ENCODE results near the gene SLC25A38.

SLC25A38 gene

DNA sequence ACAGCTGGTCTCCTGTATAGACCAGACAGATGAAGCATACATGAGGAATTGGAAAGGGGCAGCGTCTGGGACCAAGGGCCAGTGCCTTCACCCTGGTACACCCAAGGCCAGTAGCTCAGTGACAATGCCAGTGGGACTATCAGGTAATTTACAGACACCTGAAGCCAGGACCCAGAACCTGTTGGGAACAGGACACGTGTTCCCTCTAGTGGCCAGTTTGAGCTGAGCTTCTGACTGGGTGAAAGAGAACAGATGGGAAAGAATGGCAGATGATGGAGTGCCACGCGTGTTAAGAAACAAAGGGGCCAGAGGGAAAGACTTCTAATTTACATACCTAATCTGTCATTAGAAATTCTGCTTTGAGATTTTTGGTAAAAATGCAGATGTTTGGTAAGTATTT lies 5.1 kb upstream of the SLC25A38 start:
- DNase-seq (ENCODE audit: low read depth) = no peak
- in situ Hi-C loops (cut with HindIII; ENCODE audit: low sequenced_read_pairs) = no loop called here
- H3K4me3 ChIP-seq (ENCODE audit: low read depth, low read length) = no peak overlapping the region
- TF ChIP-seq, protein P1, sequence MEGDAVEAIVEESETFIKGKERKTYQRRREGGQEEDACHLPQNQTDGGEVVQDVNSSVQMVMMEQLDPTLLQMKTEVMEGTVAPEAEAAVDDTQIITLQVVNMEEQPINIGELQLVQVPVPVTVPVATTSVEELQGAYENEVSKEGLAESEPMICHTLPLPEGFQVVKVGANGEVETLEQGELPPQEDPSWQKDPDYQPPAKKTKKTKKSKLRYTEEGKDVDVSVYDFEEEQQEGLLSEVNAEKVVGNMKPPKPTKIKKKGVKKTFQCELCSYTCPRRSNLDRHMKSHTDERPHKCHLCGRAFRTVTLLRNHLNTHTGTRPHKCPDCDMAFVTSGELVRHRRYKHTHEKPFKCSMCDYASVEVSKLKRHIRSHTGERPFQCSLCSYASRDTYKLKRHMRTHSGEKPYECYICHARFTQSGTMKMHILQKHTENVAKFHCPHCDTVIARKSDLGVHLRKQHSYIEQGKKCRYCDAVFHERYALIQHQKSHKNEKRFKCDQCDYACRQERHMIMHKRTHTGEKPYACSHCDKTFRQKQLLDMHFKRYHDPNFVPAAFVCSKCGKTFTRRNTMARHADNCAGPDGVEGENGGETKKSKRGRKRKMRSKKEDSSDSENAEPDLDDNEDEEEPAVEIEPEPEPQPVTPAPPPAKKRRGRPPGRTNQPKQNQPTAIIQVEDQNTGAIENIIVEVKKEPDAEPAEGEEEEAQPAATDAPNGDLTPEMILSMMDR (IDR thresholded peaks at IDR 0.05; ENCODE audit: low read depth, low read length, missing control alignments) = peak; percentile 74

DNA sequence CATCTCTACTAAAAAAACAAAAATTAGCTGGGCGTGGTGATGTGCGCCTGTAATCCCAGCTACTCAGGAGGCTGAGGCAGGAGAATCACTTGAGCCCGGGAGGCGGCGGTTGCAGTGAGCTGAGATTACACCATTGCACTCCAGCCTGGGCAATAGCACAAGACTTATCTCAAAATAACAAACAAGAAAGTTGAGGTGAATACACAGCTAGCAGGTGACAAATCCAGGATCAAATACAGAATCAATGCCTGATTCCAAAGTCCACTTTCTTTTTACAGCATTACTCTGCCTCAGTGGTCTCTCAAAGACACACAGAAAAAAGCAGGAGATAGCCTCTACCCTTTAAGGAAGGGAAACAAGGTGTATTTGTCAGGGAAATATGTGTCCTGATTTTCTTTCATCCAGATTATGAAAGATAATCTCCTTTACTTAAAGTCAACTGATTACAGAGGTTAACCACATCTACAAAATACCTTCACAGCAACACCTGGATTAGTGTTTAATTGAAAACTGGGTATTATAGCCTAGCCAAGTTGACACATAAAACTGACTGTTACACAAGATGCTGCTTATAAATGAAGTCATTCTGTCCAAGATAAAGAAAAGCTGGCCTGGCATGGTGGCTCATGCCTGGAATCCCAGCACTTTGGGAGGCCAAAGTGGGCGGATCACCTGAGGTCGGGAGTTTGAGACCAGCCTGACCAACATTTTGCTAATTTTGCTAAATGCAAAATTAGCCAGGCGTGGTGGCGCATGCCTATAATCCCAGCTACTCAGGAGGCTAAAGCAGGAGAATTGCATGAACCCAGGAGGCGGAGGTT lies 4.0 kb upstream of the SLC25A38 start:
- in situ Hi-C loops (cut with HindIII; ENCODE audit: low sequenced_read_pairs) = no loop called here
- no peak overlapping the region for H3K4me3 ChIP-seq (ENCODE audit: low read depth, low read length)
- DNase-seq (ENCODE audit: low read depth) = no peak
- TF ChIP-seq, protein P1 (IDR thresholded peaks at IDR 0.05; ENCODE audit: low read depth, low read length, missing control alignments) = no peak

DNA sequence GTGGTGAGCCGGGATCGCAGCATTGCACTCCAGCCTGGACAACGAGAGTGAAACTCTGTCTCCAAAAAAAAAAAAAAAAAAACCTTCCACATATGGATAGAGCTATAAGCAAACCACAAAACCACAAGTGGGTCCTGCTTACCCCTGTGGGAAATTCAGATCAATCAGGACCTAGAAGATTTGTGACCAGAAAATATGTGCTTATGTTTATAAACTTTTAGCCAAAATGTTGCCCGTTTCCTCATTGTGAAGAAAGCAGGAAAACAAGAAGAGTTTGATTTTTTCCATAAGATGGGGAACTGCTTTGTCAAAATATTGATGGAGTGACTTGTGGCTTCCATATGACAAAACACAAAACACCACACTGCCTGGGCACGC lies 3.4 kb upstream of the SLC25A38 start:
- TF ChIP-seq, protein P1 (IDR thresholded peaks at IDR 0.05; ENCODE audit: low read depth, low read length, missing control alignments) = no peak
- DNase-seq (ENCODE audit: low read depth) = no peak
- in situ Hi-C loops (cut with HindIII; ENCODE audit: low sequenced_read_pairs) = no loop called here
- H3K4me3 ChIP-seq (ENCODE audit: low read depth, low read length) = no peak overlapping the region

DNA sequence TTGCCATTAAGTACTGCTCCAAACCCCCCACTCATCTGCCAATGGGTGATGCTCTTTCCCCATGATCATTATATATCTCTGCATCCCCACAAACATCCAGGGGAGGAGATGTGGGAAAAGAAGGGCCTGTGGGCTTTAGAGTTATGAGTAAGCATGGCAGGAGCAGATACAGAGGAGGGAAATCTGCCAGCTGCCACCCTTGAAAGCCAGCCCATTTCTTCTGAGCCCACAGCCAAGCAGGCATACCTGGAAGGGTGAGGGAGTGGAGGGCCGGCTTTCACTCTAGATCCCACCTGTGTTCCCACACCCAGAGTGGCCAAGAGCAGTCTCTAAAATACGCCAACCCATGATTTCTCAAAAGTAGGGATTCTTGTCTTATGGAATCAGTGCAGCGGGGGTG lies 1.7 kb upstream of the SLC25A38 start:
- no peak overlapping the region for H3K4me3 ChIP-seq (ENCODE audit: low read depth, low read length)
- no peak for DNase-seq (ENCODE audit: low read depth)
- in situ Hi-C loops (cut with HindIII; ENCODE audit: low sequenced_read_pairs) = no loop called here
- TF ChIP-seq, protein P1 (IDR thresholded peaks at IDR 0.05; ENCODE audit: low read depth, low read length, missing control alignments) = no peak

DNA sequence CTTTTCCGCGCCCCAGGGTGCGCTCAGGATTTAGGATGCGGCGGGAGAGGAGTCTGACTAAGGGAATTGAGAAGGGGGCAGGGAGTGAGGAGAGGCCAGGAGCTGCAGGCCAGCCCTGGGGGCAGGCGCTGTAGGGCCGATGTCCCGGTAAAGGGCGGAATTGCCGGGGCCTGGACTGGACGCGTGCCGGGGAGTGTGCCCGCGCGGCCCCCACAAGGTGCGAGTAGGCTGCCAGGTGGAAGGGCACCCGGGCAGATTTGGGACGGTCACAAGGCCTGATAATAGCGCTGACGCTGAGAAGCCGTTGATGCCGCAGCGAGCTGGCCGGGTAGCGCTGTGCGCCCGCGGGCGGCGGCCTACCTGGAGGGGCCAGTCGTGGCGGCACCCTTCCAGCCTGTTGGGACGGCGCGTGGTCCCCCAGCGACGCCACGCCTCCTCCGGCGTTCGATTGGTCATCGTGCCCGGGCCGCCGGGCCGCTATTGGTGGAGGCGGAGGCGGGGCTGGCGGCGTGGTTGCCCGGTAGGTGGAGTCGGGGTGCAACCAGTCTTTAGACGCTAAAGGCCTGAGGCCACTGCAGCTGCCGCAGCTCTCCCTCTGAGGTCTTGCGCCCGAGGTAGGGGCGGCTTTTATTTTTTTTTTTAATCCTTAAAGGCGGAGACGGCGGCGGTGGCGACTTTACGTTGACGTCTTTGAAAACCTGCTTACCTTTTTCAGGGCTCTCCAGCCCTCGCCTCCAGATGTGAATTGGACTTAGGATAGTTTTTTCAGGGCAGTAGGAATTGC lies 903 bp downstream of the SLC25A38 start:
- peak overlapping the region; percentile 89 for H3K4me3 ChIP-seq (ENCODE audit: low read depth, low read length)
- DNase-seq (ENCODE audit: low read depth) = peak; percentile 71
- TF ChIP-seq, protein P1 (IDR thresholded peaks at IDR 0.05; ENCODE audit: low read depth, low read length, missing control alignments) = no peak
- in situ Hi-C loops (cut with HindIII; ENCODE audit: low sequenced_read_pairs) = no loop called here

DNA sequence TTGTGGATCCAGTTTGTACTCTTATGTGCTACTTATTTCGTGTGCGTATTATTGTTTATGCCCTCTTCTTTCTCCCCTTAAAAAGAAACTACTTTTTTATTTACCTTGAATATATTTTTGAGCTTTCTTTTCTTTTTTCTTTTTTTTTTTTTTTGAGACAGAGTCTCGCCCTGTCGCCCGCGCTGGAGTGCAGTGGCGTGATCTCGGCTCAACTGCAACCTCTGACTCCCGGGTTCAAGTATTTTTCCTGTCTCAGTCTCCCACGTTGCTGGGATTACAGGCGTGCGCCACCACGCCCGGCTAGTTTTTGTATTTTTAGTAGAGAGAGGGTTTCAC lies 1.5 kb downstream of the SLC25A38 start:
- TF ChIP-seq, protein P1 (IDR thresholded peaks at IDR 0.05; ENCODE audit: low read depth, low read length, missing control alignments) = no peak
- no peak for DNase-seq (ENCODE audit: low read depth)
- H3K4me3 ChIP-seq (ENCODE audit: low read depth, low read length) = peak overlapping the region; percentile 89
- in situ Hi-C loops (cut with HindIII; ENCODE audit: low sequenced_read_pairs) = no loop called here
